Right renal pelvis (tissue), 4 donors: Measurements from ENCODE around the gene SOSTDC1. TPM values are rescaled to one million over a fixed set of nuclear protein-coding genes. Genes with fewer than 3 reads are reported as not detected.
"Not testable (repeated sequence)": the region's sequence is repeated elsewhere in the genome, so short reads cannot be mapped to it uniquely, and the experiment has no call there.

ENCODE experiments used
- DNase-seq, 4 donors: peaks; one replicate each; pipeline ENCODE4 v3.0.0-alpha.2; 2013; ENCODE audit warnings: low read depth in 4 of 4, low spot score in 3 of 4, missing footprints in 1 of 4
- polyA plus RNA-seq, 4 donors: library from polyadenylated mRNA; unstranded; fragments of 120-200 nt; gene quantifications; one replicate each; pipeline ENCODE4 v1.2.1, GENCODE V29; 2013; ENCODE audit not compliant: insufficient read length in 4 of 4

Gene SOSTDC1
- polyA plus RNA-seq, result 10 to 100 TPM; 51.3 to 62.8 (median 60.8) TPM

- peak in 3 of 4 donors; percentile 43 to 53 (median 51) for DNase-seq
Observed at GRCh38 chr7:16465469-16466361, at the start of gene SOSTDC1. TSS of gene SOSTDC1 (minus strand) at chr7:16465738. CDS start at chr7:16465668, 70 bp downstream.

- DNase-seq, result no peak
Observed at GRCh38 chr7:16514729-16515128, 49.2 kb upstream of the SOSTDC1 start.

GRCh38 chr7:16514271-16514670 is 48.7 kb upstream of the SOSTDC1 start:
- no peak for DNase-seq

- DNase-seq, result no peak
Observed at GRCh38 chr7:16512097-16512496, 46.6 kb upstream of the SOSTDC1 start.

GRCh38 chr7:16511314-16511713 is 45.8 kb upstream of the SOSTDC1 start:
- DNase-seq, result no peak

- no peak for DNase-seq
Observed at GRCh38 chr7:16509829-16510228, 44.3 kb upstream of the SOSTDC1 start.

GRCh38 chr7:16506422-16506821 is 40.9 kb upstream of the SOSTDC1 start:
- not testable (repeated sequence) for DNase-seq

- DNase-seq, result no peak
Observed at GRCh38 chr7:16504019-16504418, 38.5 kb upstream of the SOSTDC1 start.

GRCh38 chr7:16502303-16502702 is 36.8 kb upstream of the SOSTDC1 start:
- no peak for DNase-seq

GRCh38 chr7:16498122-16498521 is 32.6 kb upstream of the SOSTDC1 start:
- DNase-seq, result no peak

- DNase-seq, result no peak
Observed at GRCh38 chr7:16494955-16495719, 29.6 kb upstream of the SOSTDC1 start.

- DNase-seq, result no peak
Observed at GRCh38 chr7:16494551-16494950, 29.0 kb upstream of the SOSTDC1 start.

- no peak for DNase-seq
Observed at GRCh38 chr7:16493266-16493665, 27.7 kb upstream of the SOSTDC1 start.

- DNase-seq, result peak in 3 of 4 donors; percentile 18 to 28 (median 27)
Observed at GRCh38 chr7:16492513-16493062, 27.1 kb upstream of the SOSTDC1 start.

- no peak for DNase-seq
Observed at GRCh38 chr7:16491148-16491547, 25.6 kb upstream of the SOSTDC1 start.

GRCh38 chr7:16484453-16485158 is 19.1 kb upstream of the SOSTDC1 start:
- no peak for DNase-seq

- no peak for DNase-seq
Observed at GRCh38 chr7:16479591-16479990, 14.1 kb upstream of the SOSTDC1 start.

GRCh38 chr7:16479161-16479560 is 13.6 kb upstream of the SOSTDC1 start:
- no peak for DNase-seq

- no peak for DNase-seq
Observed at GRCh38 chr7:16471933-16472332, 6.4 kb upstream of the SOSTDC1 start.

GRCh38 chr7:16463949-16464715 is 1.4 kb downstream of the SOSTDC1 start:
- no peak for DNase-seq
